ENCODE results near the gene EVPL.

GRCh38 chr17:76048711-76049110 is 21.6 kb upstream of the EVPL start:
- no peak for TF ChIP-seq CTCF (conservative IDR thresholded peaks at IDR 0.05; ENCODE audit: low read length)
- TF ChIP-seq EZH2phosphoT487 (IDR thresholded peaks at IDR 0.05; ENCODE audit: borderline replicate concordance, low read depth, low read length), result no peak

Data from OCI-LY7 (cell line).